ENCODE measurements around the gene PI4KB.

Gene PI4KB

DNA sequence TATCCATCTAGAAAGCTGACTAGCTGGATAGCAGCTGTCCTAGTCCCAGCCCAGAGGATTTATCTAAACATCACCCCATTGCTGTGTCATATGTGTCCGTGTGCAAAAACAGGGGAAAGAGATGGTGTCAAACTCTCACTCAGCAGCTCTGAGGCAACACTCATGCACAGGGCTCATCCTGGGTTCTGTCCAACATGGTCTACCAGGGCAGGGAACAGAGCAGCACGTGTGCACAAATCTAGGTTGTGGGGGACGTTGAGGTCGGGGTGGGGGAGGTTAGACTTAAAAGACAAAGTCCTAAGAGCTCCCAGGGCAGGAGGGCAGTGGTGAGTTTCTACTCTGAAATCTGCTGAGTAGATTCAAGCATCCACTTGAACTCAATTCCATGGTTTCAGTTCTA is 16.2 kb downstream of the PI4KB start:
- no peak overlapping the region for H3K4me3 ChIP-seq (replicated peaks; ENCODE audit: low read depth, low read length)
- DNase-seq (ENCODE audit: low read depth), result peak; percentile 28
- TF ChIP-seq, protein P1, sequence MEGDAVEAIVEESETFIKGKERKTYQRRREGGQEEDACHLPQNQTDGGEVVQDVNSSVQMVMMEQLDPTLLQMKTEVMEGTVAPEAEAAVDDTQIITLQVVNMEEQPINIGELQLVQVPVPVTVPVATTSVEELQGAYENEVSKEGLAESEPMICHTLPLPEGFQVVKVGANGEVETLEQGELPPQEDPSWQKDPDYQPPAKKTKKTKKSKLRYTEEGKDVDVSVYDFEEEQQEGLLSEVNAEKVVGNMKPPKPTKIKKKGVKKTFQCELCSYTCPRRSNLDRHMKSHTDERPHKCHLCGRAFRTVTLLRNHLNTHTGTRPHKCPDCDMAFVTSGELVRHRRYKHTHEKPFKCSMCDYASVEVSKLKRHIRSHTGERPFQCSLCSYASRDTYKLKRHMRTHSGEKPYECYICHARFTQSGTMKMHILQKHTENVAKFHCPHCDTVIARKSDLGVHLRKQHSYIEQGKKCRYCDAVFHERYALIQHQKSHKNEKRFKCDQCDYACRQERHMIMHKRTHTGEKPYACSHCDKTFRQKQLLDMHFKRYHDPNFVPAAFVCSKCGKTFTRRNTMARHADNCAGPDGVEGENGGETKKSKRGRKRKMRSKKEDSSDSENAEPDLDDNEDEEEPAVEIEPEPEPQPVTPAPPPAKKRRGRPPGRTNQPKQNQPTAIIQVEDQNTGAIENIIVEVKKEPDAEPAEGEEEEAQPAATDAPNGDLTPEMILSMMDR (IDR thresholded peaks at IDR 0.05; ENCODE audit: low read length, missing control alignments), result no peak

DNA sequence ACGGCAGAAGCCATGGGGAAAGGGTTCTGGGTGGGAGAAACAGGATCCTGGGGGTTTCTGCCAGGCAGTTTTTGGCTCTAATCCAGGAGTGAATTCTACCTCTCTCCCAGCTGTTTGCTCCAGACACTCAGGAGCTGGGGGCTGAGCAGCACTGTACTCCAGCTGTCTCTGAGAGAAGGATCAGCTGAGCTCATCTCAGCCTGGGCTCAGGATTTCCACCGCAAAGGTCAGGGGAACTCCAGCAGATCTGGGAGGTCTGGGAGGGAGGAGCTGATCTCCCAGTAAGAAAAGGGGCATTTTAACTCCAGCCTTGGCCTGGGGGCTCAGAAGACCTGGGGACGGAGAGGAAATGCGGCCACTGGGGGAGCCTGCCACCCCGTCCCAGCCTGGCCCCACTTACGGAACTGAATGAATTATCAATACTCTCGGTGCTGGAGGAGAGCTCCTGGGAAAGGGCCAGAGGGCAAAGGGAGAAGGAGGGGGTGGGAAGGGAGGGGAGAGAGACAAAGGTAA is 17.3 kb downstream of the PI4KB start:
- TF ChIP-seq, protein P1 (IDR thresholded peaks at IDR 0.05; ENCODE audit: low read length, missing control alignments), result no peak

DNA sequence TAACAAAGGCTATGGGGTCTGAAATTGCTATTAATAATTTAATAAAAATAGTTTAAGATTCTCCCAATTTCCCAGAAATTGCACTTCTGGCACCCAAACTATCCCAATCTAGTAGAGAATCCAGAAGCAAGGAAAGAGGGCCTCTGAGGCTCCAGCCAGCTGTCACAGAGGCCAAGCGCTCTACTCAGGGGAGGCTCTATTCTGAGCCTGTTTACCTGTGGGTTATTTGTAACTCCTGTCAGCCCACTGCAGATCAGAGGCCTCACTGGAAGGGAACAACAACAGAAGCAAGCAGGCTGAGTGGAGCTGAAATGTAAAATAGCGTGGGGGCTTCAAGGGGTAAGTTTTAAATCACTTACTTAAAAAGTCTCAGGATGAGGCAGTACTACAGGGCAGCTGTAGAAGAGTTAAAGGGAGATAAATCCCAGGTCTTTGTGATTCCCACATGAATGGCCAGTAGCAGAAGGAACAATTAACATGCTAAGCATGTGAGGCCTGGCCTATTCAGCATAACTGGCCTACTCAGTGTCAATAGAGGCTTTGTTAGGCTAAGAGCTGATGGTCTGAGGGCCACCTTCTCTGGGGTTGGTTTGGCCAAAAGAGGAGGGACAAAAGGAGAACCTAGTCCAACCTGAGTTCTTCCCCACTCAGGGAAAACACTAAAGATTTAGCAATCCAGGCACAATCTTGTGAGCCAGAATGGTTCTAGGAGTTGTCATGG is 32.3 kb downstream of the PI4KB start:
- no peak for DNase-seq (ENCODE audit: low read depth)
- no peak overlapping the region for H3K4me3 ChIP-seq (replicated peaks; ENCODE audit: low read depth, low read length)
- TF ChIP-seq, protein P1 (IDR thresholded peaks at IDR 0.05; ENCODE audit: low read length, missing control alignments), result no peak

More for the DNA sequence above, 17.3 kb downstream of the PI4KB start:
- peak; percentile 67 for DNase-seq (ENCODE audit: low read depth)
- H3K4me3 ChIP-seq (replicated peaks; ENCODE audit: low read depth, low read length), result no peak overlapping the region

DNA sequence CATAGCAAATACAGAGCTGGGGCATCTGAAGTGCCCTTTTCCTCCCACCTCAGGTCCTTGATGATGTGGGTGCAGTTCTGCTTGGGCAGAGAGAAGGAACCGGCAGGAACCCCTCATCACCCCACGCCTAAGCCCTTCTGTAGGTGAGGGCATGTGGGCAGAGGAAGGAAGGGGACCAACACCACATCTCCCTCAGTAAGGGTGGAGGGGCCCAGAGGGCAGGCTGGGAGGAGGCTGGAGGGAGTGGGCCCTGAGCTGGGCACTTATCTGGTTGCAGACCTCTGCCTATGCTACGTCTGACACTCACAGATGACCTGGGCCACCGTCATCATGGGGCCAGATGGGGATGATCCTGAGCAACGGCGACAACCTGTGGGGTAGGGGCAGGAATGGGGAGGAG is 34.1 kb downstream of the PI4KB start:
- no peak overlapping the region for H3K4me3 ChIP-seq (replicated peaks; ENCODE audit: low read depth, low read length)

DNA sequence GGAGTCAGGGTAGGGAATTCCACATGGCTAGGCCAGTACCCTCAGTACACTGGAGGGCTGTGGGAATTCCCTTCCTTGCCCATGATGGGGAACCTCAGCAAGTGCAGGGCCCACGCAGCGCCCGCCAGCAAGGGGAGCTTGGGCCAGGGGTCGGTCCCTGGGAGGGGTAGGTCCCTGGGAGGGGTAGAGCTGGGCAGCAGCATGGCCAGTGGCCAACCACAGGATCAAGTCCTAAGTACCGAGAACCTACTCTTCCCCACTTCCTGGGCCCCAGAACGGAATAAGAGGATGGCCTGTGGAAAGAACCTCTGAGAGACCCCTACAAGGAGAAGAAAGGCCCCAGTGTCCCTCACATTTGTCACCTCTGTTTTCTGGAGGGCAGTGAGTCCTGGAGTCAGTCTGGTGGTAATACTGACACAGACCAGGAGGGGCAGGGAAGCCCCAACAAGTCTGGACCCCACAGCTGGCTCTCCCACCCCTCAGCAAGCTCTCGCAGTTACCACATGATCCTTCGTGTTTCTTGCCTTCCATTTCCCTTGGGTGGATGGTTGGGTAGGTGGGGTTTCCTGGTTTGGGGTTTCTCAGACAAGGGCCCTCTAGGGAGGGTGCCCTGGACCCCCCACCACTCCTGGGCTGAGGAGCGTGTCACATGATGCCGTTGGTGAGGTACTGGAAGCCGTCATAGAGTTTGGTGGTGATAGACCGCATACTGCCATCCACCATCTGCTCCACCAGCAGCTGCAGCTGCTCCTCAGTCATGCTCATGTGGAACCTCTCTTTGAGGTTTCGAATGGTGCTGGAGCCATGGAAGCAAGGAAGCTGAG is 34.8 kb downstream of the PI4KB start:
- TF ChIP-seq, protein P1 (IDR thresholded peaks at IDR 0.05; ENCODE audit: low read length, missing control alignments), result no peak
- DNase-seq (ENCODE audit: low read depth), result no peak
- H3K4me3 ChIP-seq (replicated peaks; ENCODE audit: low read depth, low read length), result no peak overlapping the region

More for the DNA sequence above, 34.1 kb downstream of the PI4KB start:
- no peak for DNase-seq (ENCODE audit: low read depth)
- TF ChIP-seq, protein P1 (IDR thresholded peaks at IDR 0.05; ENCODE audit: low read length, missing control alignments), result no peak

DNA sequence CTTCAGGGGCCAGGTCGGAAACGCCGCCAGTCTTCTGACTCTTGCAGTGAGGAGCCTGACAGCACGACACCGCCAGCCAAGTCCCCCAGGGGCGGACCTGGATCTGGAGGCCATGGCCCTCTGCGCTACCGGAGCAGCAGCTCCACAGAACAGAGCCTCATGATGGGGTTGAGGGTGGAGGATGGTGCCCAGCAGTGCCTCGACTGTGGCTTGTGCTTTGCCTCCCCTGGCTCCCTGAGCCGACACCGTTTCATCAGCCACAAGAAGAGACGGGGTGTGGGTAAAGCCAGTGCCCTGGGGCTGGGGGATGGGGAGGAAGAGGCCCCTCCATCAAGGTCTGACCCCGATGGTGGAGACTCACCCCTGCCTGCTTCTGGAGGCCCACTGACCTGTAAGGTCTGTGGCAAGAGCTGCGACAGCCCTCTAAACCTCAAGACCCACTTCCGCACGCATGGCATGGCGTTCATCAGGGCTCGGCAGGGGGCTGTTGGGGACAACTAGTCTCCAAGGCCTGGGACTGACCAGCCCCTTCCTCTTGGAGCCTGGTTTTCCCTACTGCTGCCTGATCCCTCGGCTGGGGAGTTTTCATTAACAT is 36.4 kb downstream of the PI4KB start:
- DNase-seq (ENCODE audit: low read depth), result no peak
- no peak overlapping the region for H3K4me3 ChIP-seq (replicated peaks; ENCODE audit: low read depth, low read length)
- TF ChIP-seq, protein P1 (IDR thresholded peaks at IDR 0.05; ENCODE audit: low read length, missing control alignments), result no peak

Measured in fibroblast of pulmonary artery (primary cell).